Measurements from ENCODE around the gene PRDM15. TPM values are rescaled to one million over a fixed set of nuclear protein-coding genes. Genes with fewer than 3 reads are reported as not detected.

PRDM15 gene
- total RNA-seq, 1 donor = 7.2 TPM

DNA sequence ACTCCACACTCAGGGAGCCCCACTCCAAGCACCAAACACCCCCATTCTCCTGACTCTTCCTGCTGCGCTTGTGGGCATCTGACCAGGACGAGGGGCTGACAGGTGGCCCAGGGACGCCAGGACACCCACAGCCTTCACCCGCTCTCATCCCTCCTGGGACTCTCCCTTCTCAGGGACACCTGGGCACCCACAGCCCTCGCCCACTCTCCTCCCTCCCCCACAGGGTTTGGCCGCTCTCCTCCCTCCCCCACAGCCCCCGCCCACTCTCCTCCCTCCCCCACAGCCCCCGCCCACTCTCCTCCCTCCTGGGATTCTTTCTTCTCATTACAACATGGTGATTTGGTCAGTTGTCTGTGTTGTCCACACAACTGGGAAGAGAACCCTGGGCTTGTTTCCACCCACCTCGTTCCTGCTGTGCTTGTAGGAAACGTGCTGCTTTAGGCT lies 43.4 kb downstream of the PRDM15 start:
- TF ChIP-seq, protein P1, sequence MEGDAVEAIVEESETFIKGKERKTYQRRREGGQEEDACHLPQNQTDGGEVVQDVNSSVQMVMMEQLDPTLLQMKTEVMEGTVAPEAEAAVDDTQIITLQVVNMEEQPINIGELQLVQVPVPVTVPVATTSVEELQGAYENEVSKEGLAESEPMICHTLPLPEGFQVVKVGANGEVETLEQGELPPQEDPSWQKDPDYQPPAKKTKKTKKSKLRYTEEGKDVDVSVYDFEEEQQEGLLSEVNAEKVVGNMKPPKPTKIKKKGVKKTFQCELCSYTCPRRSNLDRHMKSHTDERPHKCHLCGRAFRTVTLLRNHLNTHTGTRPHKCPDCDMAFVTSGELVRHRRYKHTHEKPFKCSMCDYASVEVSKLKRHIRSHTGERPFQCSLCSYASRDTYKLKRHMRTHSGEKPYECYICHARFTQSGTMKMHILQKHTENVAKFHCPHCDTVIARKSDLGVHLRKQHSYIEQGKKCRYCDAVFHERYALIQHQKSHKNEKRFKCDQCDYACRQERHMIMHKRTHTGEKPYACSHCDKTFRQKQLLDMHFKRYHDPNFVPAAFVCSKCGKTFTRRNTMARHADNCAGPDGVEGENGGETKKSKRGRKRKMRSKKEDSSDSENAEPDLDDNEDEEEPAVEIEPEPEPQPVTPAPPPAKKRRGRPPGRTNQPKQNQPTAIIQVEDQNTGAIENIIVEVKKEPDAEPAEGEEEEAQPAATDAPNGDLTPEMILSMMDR (IDR thresholded peaks at IDR 0.05; ENCODE audit: extremely low read depth, low read depth, low read length) = no peak
- Histone ChIP-seq H3K27ac (ENCODE audit: low read depth, low read length) (no peak overlapping the region), H2AFZ (ENCODE audit: low read length) (no peak overlapping the region), H3K4me2 (ENCODE audit: insufficient read depth, low read length) (no peak overlapping the region), H4K20me1 (ENCODE audit: insufficient read depth, low read length) (no peaks in the 10 kb centered on the region), H3K27me3 (ENCODE audit: insufficient read depth, low read length) (no peaks in the 10 kb centered on the region), H3K4me3 (ENCODE audit: insufficient read depth, low read length) (no peak overlapping the region), H3K9me3 (ENCODE audit: low read depth, low read length) (no peaks in the 10 kb centered on the region), H3K4me1 (ENCODE audit: insufficient read depth, low read length) (no peaks in the 10 kb centered on the region), H3K79me2 (ENCODE audit: insufficient read depth, low read length) (no peaks in the 10 kb centered on the region), H3K36me3 (ENCODE audit: insufficient read depth, low read length) (peaks cover 18% of the 10 kb centered on the region)
- DNase-seq (ENCODE audit: insufficient read length, low spot score, missing footprints) = no peak

DNA sequence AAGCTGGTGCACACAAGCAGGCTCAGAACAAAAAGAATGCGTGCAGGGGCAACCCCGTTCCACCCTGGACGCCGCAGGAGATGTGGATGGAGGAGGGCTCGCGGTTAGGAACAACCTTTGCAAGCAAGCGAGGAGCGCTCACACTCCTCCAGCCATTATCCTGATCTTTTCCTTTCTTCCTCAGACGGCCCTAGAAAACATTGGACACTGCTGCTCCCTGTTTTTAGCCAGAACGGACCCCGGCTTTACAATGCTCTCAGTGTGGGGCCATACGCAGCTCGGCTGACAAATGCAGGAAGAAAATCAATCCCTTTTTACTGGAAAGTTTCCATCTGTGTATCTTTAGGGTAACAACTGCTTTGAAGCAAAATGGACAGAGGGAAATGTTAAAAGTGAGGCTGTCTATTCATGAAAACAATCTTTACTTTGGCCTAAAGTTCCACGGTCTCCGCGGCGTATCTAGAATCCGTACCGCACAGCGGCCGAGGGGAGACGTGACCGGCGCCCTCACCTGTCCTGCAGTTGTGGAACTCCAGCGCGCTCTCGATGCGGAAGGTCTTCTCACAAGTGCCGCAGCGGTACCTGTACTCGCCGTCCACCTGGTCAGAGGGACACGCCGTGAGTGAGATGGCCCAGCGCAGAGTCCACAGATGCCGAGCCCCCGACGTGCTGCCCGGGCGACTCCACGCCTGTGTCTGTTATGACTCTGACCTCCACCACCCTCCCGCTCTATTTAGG lies 44.0 kb downstream of the PRDM15 start:
- H3K4me1 ChIP-seq (ENCODE audit: insufficient read depth, low read length) = no peaks in the 10 kb centered on the region
- no peak overlapping the region for H3K4me2 ChIP-seq (ENCODE audit: insufficient read depth, low read length)
- no peak overlapping the region for H3K27ac ChIP-seq (ENCODE audit: low read depth, low read length)
- DNase-seq (ENCODE audit: insufficient read length, low spot score, missing footprints) = no peak
- peaks cover 18% of the 10 kb centered on the region for H3K36me3 ChIP-seq (ENCODE audit: insufficient read depth, low read length)
- no peaks in the 10 kb centered on the region for H3K27me3 ChIP-seq (ENCODE audit: insufficient read depth, low read length)
- H4K20me1 ChIP-seq (ENCODE audit: insufficient read depth, low read length) = no peaks in the 10 kb centered on the region
- H3K79me2 ChIP-seq (ENCODE audit: insufficient read depth, low read length) = no peaks in the 10 kb centered on the region
- H3K9me3 ChIP-seq (ENCODE audit: low read depth, low read length) = no peaks in the 10 kb centered on the region
- no peak overlapping the region for H2AFZ ChIP-seq (ENCODE audit: low read length)
- TF ChIP-seq, protein P1 (IDR thresholded peaks at IDR 0.05; ENCODE audit: extremely low read depth, low read depth, low read length) = no peak
- no peak overlapping the region for H3K4me3 ChIP-seq (ENCODE audit: insufficient read depth, low read length)

DNA sequence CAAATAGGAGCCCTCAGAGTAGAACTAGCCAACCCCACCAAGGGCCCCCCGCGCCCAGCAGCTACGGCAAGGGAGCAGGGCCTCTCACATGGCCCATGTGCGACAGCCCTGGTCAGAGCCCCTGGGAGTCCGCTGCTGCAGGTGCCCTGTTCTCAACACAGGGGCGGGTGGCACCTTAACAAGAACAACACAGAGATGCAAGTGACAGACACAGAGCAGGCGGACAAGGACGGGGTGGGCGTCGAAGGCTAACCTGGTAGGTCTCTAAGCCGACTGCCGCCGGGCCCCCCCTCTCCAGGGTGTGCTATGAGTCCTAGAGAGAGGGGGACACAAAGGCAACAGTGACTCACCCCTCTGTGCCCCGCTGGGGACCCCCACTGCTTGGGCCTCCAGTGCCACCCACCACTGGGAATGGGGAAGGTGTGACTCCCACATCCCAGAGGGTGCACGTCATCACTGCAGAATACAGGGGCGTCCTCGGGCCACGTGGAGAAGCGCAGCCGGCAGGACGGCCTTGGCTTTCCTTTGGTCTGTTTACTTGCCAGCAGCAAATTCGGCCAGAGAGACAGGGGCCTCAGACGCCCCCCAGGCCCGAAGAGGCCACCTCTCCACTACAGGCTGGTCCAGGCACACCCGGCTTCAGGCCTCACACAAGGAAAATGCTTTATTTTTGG lies 44.8 kb downstream of the PRDM15 start:
- Histone ChIP-seq H2AFZ (ENCODE audit: low read length) (no peak overlapping the region), H3K4me2 (ENCODE audit: insufficient read depth, low read length) (no peak overlapping the region), H3K36me3 (ENCODE audit: insufficient read depth, low read length) (peaks cover 18% of the 10 kb centered on the region), H3K9me3 (ENCODE audit: low read depth, low read length) (no peaks in the 10 kb centered on the region), H3K79me2 (ENCODE audit: insufficient read depth, low read length) (no peaks in the 10 kb centered on the region), H4K20me1 (ENCODE audit: insufficient read depth, low read length) (no peaks in the 10 kb centered on the region), H3K4me3 (ENCODE audit: insufficient read depth, low read length) (no peak overlapping the region), H3K4me1 (ENCODE audit: insufficient read depth, low read length) (no peaks in the 10 kb centered on the region), H3K27me3 (ENCODE audit: insufficient read depth, low read length) (no peaks in the 10 kb centered on the region), H3K27ac (ENCODE audit: low read depth, low read length) (no peak overlapping the region)
- DNase-seq (ENCODE audit: insufficient read length, low spot score, missing footprints) = no peak
- TF ChIP-seq, protein P1 (IDR thresholded peaks at IDR 0.05; ENCODE audit: extremely low read depth, low read depth, low read length) = no peak

DNA sequence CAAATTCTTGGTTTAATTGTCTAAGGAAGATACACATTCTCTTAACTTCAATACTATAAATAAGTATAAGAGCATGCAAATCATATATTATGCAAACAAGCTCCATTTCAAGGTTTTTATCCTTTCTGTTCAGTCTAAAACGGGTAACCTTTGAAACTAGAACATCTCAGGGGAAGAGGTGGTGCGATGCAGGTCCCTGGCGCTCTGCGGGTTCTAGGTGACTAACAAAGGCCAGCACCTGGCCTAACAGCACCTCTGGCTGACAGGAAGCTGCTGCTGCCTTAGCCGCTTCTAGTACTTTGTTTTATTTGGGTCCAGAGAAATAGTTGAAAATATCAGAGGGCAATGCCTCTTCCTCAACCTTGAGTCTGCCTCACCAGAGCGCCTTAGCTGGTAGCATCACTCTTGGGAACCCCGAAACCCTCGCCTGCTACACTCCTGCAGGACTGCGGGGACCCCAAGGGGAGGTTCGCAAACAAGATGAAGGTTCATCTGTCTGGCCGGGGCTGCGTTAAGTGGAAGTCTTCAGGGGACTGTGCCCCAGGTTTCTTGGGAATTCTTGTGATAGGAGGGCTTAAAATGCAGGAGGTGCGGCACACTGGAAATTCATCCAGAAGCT lies 45.5 kb downstream of the PRDM15 start:
- Histone ChIP-seq H4K20me1 (ENCODE audit: insufficient read depth, low read length) (no peaks in the 10 kb centered on the region), H3K36me3 (ENCODE audit: insufficient read depth, low read length) (peaks cover 13% of the 10 kb centered on the region), H3K9me3 (ENCODE audit: low read depth, low read length) (no peaks in the 10 kb centered on the region), H3K27me3 (ENCODE audit: insufficient read depth, low read length) (no peaks in the 10 kb centered on the region), H2AFZ (ENCODE audit: low read length) (no peak overlapping the region), H3K4me3 (ENCODE audit: insufficient read depth, low read length) (no peak overlapping the region), H3K4me2 (ENCODE audit: insufficient read depth, low read length) (no peak overlapping the region), H3K4me1 (ENCODE audit: insufficient read depth, low read length) (no peaks in the 10 kb centered on the region), H3K79me2 (ENCODE audit: insufficient read depth, low read length) (no peaks in the 10 kb centered on the region), H3K27ac (ENCODE audit: low read depth, low read length) (no peak overlapping the region)
- DNase-seq (ENCODE audit: insufficient read length, low spot score, missing footprints) = no peak
- TF ChIP-seq, protein P1 (IDR thresholded peaks at IDR 0.05; ENCODE audit: extremely low read depth, low read depth, low read length) = no peak
